SK-MEL-5 (cell line): ENCODE data around the gene TBXA2R. TPM values are rescaled to one million over a fixed set of nuclear protein-coding genes. Genes with fewer than 3 reads are reported as not detected.

Experiments
- DNase-seq: peaks from one replicate; pipeline ENCODE4 v3.0.0-alpha.2; 2016; ENCODE audit warnings: low read depth, low spot score
- in situ Hi-C: cut with HindIII; loops from 2 replicates; pipeline ENCODE4 v1.10.0; 2016; ENCODE audit warnings: low sequenced_read_pairs, high pct_unique_total_duplicates, low pct_unique_long_range_greater_than_20kb
- small RNA-seq, 2 experiments: library from RNA; depleted of rRNA; stranded (forward); fragments of <200 nt; gene quantifications; one replicate each; pipeline ENCODE3, GENCODE V24; 2014
- total RNA-seq: library from RNA; depleted of rRNA; stranded (reverse); fragments of >200 nt; shearing (Covaris generic); gene quantifications from 2 replicates; pipeline ENCODE4 v1.2.3, GENCODE V29; 2014; rRNA removed

The TBXA2R gene
- total RNA-seq, 1 experiment from 2014 or later = 0.16 TPM

GRCh38 chr19:3555653-3556422, 50.8 kb downstream of the TBXA2R start:
- DNase-seq = no peak
- in situ Hi-C loops = no loop called here

DNA sequence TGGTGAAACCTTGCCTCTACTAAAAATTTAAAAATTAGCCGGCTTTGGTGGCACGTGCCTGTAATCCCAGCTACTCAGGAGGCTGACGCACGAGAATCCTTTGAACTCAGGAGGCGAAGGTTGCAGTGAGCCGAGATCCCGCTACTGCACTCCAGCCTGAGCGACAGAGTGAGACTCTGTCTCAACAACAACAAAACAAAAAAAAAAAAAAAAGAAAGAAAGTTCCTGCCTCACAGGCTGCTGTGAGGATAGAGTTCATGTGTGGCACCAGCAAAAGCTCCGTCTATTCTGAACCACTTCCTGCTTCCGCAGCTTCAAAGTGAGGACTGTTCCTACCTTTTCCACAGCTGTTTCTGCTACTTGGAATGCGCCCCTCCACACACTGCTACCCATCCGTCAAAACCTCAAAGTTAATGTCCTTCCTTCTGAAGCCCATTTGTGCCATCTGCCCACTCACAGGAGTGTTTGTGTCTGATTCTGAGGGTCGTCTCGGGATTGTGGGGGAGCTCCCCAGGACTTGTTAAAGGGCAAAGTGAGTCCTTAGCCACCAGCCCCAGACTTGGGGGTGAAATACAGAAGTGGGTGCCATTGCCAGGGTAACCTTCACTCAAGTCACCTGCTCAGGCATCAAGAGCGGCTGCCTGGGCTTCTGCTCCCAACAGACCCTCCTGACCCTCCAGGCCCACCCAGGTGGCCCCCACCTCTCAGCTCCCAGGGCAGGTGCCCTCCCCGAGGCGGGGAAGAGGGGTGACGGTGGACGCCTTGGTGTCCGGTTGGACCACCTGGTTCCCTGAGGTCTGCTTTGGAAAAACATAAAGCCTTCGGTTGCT, 52.2 kb downstream of the TBXA2R start:
- DNase-seq = peak; percentile 73
- in situ Hi-C loops = no loop called here

DNA sequence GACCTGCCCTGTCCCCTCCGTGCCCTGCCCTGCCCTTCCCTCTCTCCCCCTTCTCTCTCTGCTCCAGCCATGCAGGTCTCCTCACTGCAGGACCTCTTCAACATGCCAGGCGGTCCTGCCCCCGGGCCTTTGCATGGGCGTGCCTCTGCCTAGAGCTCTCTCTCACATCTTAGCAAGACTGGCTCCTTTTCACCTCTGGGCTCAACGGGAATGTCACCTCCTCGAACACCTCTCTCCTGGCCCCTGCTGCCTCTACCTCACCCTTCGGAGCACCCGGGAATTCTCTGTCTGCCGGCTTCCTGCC, 54.9 kb downstream of the TBXA2R start:
- in situ Hi-C loops = no loop called here
- DNase-seq = no peak

DNA sequence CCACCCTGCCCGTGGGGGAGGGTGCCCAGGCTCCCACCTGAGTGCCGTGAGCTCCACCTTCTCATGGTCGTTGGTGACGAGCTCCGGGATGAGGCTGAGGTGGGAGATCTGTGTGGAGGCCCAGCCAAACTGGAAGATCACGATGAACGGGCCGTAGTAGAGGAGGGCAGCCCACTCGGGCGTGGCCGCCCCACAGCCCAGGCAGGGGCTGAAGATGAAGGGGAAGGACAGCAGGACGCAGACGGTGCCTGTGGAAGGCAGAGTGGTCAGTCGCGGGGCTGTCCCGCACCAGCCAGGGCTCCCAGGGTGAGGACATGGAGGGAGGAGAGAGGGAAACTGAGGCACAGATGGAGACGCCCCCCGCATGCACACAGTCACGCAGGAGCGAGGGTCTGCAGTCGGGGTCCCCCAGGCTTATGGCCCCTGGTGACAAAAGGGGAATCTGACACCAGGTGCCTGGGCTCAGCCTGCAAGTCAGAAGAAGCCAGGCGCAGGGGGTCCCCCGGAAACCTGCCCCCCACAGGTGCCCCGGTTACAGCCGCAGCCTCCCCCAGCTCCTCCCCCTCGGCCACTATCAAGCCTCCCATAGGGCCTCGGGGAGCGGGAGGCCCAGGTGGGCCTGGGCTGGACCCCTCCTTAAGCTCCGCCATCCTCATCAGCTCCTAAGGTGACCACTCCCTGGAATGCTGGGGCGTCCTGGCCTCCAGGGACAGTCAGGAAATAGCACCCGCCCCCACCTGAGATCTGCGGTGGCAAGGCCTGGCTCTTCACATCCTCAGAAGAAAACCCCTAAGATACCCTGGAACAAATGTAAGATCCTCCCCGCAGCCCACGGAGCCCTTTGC, 55.5 kb downstream of the TBXA2R start:
- in situ Hi-C loops = no loop called here
- DNase-seq = no peak

DNA sequence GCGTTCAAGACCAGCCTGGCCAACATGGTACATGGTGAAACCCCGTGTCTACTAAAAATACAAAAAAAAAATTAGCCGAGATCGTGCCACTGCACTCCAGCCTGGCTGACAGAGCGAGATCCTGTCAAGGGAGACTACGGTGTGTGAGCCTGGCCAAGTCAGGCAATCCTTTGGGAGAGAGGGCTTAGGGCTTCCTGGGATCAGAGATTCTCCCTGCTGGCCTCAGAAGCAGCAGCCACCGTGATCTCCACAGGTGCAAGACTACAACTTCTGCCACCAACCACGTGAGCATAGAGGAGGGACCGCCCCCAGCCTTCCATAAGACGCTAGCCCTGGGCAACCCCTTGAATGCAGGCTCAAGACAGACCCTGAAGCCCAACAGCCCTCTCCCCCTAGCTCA, 56.9 kb downstream of the TBXA2R start:
- peak; percentile 47 for DNase-seq
- in situ Hi-C loops = no loop called here

DNA sequence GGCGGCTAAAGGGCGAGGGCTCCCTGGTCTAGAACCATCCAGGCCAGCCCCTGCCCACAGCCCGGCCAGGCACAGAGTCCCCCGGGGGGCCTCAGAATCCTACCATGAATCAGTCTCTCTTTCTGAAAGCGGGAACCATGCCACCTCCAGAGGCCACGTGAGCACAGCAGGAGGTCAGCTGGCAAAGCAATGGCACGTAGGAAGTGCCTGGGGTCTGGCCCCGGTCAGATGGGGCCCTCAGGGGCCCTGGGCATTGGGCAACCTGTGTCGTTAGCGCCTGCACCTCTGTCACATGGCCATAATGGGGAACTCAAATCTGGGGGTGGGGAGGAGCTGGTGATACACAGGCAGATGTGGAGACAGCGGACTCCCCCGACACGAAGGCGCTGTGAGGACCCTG, 58.1 kb downstream of the TBXA2R start:
- in situ Hi-C loops = no loop called here
- DNase-seq = peak; percentile 85

DNA sequence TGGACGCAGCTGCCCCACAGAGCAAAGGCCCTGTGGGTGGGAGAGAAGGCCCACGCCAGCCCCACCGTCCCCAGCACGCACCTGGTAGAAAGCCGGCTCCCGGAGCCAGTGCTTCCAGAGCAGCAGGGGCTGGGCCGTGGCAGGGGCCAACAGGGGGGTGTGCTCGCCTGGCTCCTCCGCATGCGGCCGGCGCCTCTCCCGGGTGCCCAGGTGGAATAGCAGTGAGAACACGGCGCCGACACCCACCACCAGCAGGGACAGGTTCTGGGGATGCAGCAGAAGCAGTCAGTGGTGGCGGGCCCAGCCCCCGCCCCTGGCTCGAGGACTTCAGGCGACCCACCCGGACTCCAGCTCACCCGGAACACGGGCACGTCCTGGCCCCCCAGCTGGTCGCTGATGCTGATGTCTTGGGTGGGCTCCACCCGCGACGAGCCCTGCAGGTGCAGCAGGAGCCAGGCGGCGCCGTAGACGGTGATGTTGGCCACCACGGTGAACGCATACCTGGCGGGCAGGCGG, 58.9 kb downstream of the TBXA2R start:
- in situ Hi-C loops = no loop called here
- DNase-seq = no peak

- in situ Hi-C loops = no loop called here
- DNase-seq = peak; percentile 79
Measured at GRCh38 chr19:3547301-3547731, 59.4 kb downstream of the TBXA2R start.

DNA sequence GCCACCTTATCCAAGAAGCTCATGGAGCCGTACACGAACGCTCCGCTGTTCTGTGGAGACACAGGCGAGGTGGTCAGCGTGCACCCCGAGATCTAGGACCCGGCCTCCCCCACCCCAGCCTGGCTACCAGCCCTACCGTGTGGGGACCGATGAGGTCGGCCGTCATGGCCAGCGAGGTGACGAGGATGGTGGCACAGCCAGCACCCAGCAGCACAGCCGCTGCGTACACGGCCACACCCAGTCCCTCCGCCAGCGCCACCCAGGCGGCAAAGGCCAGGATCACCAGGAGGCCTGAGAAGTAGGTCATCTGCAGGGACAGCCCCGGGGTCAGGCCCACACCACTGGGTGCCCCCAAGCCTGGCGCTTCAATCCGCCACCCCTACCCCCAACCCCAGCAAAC, 60.6 kb downstream of the TBXA2R start:
- in situ Hi-C loops = no loop called here
- no peak for DNase-seq

- in situ Hi-C loops = no loop called here
Measured at GRCh38 chr19:3545669-3546034, 61.0 kb downstream of the TBXA2R start.

DNA sequence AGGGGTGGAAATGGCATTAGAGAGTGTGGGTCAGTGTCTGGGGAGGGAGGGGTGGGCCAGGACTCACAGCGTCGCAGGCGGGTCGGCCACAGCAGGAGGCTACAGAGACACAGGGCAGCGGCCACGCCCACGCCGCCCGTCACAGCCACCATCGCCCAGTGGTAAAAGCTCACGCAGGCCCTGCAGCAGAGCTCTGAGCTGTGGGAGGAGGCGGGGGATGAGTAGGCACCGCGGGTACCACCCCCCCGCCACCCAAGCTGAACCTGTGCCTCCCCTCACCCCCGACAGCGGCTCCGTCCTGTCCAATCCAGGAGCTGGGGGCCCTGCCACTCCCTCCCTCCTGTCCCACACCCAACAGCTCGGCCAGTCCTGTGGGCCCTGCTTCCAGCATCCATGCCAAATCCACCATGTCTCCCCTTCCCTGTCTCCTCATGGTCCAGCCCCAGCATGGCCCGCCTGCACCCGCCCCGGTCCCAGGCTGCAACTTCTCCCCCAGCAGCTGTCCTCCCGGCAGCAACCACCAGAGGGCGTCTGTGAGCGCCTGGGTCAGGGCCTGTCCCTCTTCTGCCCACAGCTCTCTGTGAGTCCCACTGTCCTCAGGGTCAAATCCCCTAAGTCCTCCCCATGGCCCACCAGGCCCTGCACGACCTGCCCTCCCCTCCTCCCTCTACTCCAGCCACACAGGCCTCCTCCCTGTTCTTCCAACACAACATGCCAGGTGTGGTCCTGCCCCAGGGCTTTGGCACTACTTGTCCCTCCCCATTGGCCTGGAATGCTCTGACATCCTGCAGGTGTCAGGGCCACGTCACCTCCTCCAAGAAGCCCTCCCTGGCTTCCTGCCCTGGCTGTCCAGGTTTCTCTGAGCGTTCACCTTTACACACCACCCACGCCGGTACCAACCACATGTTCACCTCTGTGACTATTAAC, 61.7 kb downstream of the TBXA2R start:
- peak; percentile 66 for DNase-seq
- in situ Hi-C loops = no loop called here

More at GRCh38 chr19:3545669-3546034, 61.0 kb downstream of the TBXA2R start:
- DNase-seq = no peak

Small RNA genes lying within 50 kb of the gene (small RNA-seq; reads per million reads assigned to genes)
- 0 reads per million in 2 experiments for gene AC005786.1

Other genes starting within 250 kb of the TBXA2R start
- gene NFIC, start 240.3 kb downstream of the TBXA2R start, total RNA-seq = 4.8 and 5.8 TPM in 2 replicates
- not detected in 2 replicates for gene SMIM24, start 126.3 kb downstream of the TBXA2R start, total RNA-seq
- not detected in 2 replicates for gene SMIM44, start 123.4 kb downstream of the TBXA2R start, total RNA-seq
- gene DOHH, start 106.2 kb downstream of the TBXA2R start, total RNA-seq = 13.1 and 13.4 TPM in 2 replicates
- 22.6 and 26.9 TPM in 2 replicates for gene FZR1, start 100.6 kb downstream of the TBXA2R start, total RNA-seq
- not detected in 2 replicates for gene TEKTIP1, start 67.7 kb downstream of the TBXA2R start, total RNA-seq
- gene MFSD12, start 49.3 kb downstream of the TBXA2R start, total RNA-seq = 2,457 and 2,669 TPM in 2 replicates
- 550 and 588 TPM in 2 replicates for gene HMG20B, start 33.9 kb downstream of the TBXA2R start, total RNA-seq
- gene GIPC3, start 21.4 kb downstream of the TBXA2R start, total RNA-seq = 0.29 and 0.45 TPM in 2 replicates
- 15.2 and 16.6 TPM in 2 replicates for gene CACTIN, start 19.9 kb upstream of the TBXA2R start, total RNA-seq
- gene PIP5K1C, start 93.6 kb upstream of the TBXA2R start, total RNA-seq = 4.9 and 6.7 TPM in 2 replicates
- 0.13 and 0.21 TPM in 2 replicates for gene TJP3, start 101.5 kb upstream of the TBXA2R start, total RNA-seq
- 10.5 and 16.7 TPM in 2 replicates for gene APBA3, start 154.8 kb upstream of the TBXA2R start, total RNA-seq
- gene MRPL54, start 155.8 kb upstream of the TBXA2R start, total RNA-seq = 31.0 and 33.8 TPM in 2 replicates
- gene RAX2, start 165.4 kb upstream of the TBXA2R start, total RNA-seq = not detected in 2 replicates
- 20.5 and 22.5 TPM in 2 replicates for gene MATK, start 179.5 kb upstream of the TBXA2R start, total RNA-seq